22Rv1 (cell line): ENCODE measurements around the gene GRK3.
"Not testable (repeated sequence)": the region's sequence is repeated elsewhere in the genome, so short reads cannot be mapped to it uniquely, and the experiment has no call there.

Experiments used
- CTCF ChIP-seq: fragments of 450-650 bp; IDR thresholded peaks from 2 replicates; pipeline ENCODE4 v1.5.1; 2017; ENCODE audit warnings: mild to moderate bottlenecking
- ZFX ChIP-seq: fragments of 450-650 bp; IDR thresholded peaks from 2 replicates; pipeline ENCODE4 v1.6.1; 2017; ENCODE audit warnings: antibody characterized with exemption, borderline replicate concordance

- TF ChIP-seq CTCF, ZFX: not testable (repeated sequence)
These were observed 46.8 kb downstream of the GRK3 start for GRCh38 chr22:25611284-25611683.
